ENCODE data around the gene TAS2R60.

DNA sequence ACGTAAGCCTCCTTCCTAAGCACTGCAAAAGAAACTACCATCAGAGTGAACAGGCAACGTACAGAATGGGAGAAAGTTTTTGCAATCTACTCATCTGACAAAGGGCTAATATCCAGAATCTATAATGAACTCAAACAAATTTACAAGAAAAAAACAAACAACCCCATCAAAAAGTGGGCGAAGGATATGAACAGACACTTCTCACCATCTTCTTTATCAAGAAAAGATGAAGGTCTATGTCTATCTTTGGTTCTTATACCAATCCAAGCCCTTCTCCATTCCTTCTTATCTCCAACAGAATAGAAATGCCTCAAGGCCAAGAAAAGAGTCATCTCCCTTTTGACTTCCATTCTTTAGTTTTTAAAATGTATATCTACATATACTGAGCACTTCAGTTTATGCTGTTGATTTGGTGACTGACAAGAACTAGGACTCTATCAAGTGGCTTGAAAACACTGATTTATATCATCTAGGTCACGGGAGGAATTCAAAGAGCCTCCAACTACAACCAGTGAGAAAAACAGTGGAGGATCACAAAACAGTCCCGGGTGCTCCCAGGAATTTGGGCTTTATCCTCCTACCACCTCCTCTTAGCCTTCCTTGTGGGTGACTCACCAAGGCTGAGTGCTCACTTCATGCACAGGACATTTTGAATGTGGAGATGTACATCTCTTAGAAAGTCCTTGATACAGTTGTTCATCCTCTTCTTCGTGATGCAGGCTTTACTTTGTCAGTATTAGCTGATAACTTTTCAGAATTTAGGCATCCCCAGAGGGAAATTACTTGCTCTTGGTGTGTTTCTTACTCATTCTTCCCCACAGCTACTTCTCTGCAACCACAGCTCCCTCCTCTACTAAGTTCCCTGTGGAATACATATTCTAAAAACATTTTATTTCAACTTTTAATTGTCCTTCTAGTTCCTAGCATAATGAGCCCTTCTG lies 49.8 kb downstream of the TAS2R60 start:
- TF ChIP-seq POLR2A (IDR thresholded peaks at IDR 0.05): no peak
- TF ChIP-seq, protein P1, sequence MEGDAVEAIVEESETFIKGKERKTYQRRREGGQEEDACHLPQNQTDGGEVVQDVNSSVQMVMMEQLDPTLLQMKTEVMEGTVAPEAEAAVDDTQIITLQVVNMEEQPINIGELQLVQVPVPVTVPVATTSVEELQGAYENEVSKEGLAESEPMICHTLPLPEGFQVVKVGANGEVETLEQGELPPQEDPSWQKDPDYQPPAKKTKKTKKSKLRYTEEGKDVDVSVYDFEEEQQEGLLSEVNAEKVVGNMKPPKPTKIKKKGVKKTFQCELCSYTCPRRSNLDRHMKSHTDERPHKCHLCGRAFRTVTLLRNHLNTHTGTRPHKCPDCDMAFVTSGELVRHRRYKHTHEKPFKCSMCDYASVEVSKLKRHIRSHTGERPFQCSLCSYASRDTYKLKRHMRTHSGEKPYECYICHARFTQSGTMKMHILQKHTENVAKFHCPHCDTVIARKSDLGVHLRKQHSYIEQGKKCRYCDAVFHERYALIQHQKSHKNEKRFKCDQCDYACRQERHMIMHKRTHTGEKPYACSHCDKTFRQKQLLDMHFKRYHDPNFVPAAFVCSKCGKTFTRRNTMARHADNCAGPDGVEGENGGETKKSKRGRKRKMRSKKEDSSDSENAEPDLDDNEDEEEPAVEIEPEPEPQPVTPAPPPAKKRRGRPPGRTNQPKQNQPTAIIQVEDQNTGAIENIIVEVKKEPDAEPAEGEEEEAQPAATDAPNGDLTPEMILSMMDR (IDR thresholded peaks at IDR 0.05): no peak

Data from gastroesophageal sphincter (tissue), 3 donors.